Gastroesophageal sphincter (tissue), 4 donors: ENCODE results near the gene PRDM5. TPM values are rescaled to one million over a fixed set of nuclear protein-coding genes. Genes with fewer than 3 reads are reported as not detected.

ENCODE experiments used
- ATAC-seq: fragments of 150-250 bp; one replicate; pipeline ENCODE4 v1.9.1; 2016; ENCODE audit warnings: mild to moderate bottlenecking, moderate library complexity
- H3K27ac ChIP-seq, 4 donors: fragments of 200-600 bp; sonication (generic) in 3 of 4; 1 replicate in 3 of 4; 2 replicates in 1 of 4; pipeline ENCODE4 v1.5.1; 2016 to 2019
- H3K27me3 ChIP-seq: fragments of 200-600 bp; sonication (generic); one replicate; pipeline ENCODE4 v1.5.1; 2019
- H3K36me3 ChIP-seq, 2 donors: fragments of 200-600 bp; sonication (generic); one replicate each; pipeline ENCODE4 v1.5.1; 2019; ENCODE audit warnings: control low read depth in 1 of 2
- H3K4me1 ChIP-seq, 3 donors: fragments of 200-600 bp; sonication (generic); 1 replicate in 2 of 3; 2 replicates in 1 of 3; pipeline ENCODE4 v1.5.1; 2016 to 2019; ENCODE audit warnings: control low read depth in 2 of 3
- H3K4me3 ChIP-seq, 2 donors: fragments of 200-600 bp; sonication (generic); one replicate each; pipeline ENCODE4 v1.5.1; 2019; ENCODE audit warnings: mild to moderate bottlenecking in 1 of 2, moderate library complexity in 1 of 2
- H3K9me3 ChIP-seq, 3 donors: fragments of 200-600 bp; sonication (generic); one replicate each; pipeline ENCODE4 v1.5.1; 2017 to 2019; ENCODE audit warnings: control low read depth in 2 of 3
- CTCF ChIP-seq, 4 experiments: fragments of 200-600 bp in 2 of 4; fragments of 450-650 bp in 2 of 4; sonication (generic) in 1 of 4; IDR thresholded peaks; one replicate each; pipeline ENCODE4 v1.5.1; 2017 to 2019; ENCODE audit warnings: antibody characterized with exemption in 4 of 4, mild to moderate bottlenecking in 2 of 4, moderate library complexity in 2 of 4
- EP300 ChIP-seq: sonication (generic); formaldehyde crosslinking; IDR thresholded peaks from one replicate; pipeline ENCODE4 v1.6.1; 2017; ENCODE audit warnings: antibody characterized with exemption, mild to moderate bottlenecking
- POLR2A ChIP-seq, 2 donors: fragments of 450-650 bp; IDR thresholded peaks; one replicate each; pipeline ENCODE4 v1.6.1; 2017; ENCODE audit warnings: antibody characterized with exemption in 2 of 2, mild to moderate bottlenecking in 2 of 2, moderate library complexity in 1 of 2
- POLR2AphosphoS5 ChIP-seq: sonication (generic); formaldehyde crosslinking; IDR thresholded peaks from one replicate; pipeline ENCODE4 v1.6.1; 2017; ENCODE audit warnings: antibody characterized with exemption
- WGBS, 2 donors: methylation state at CpG; one replicate each; pipeline ENCODE4 v1.1.5; 2018; ENCODE audit warnings: low coverage in 1 of 2; 5-methylcytosine and 5-hydroxymethylcytosine counted together
- total RNA-seq, 4 donors: library from RNA; depleted of rRNA; stranded (reverse); fragments of >200 nt; gene quantifications; one replicate each; pipeline ENCODE4 v1.1.0, GENCODE V29; 2016

The PRDM5 gene
- total RNA-seq, 4 donors from 2014 or later, result 10.6 to 33.9 (median 18.9) TPM

GRCh38 chr4:120862432-120862831, 60.1 kb downstream of the PRDM5 start:
- ATAC-seq, result no peak
- TF ChIP-seq POLR2A (IDR thresholded peaks at IDR 0.05) (no peak), POLR2AphosphoS5 (no peak), CTCF (IDR thresholded peaks at IDR 0.05) (no peak), EP300 (no peak)
- Histone ChIP-seq H3K27me3 (no peaks in the 10 kb centered on the region), H3K9me3 (no peaks in the 10 kb centered on the region), H3K27ac (no peak overlapping the region), H3K36me3 (no peaks in the 10 kb centered on the region), H3K4me1 (no peaks in the 10 kb centered on the region), H3K4me3 (no peak overlapping the region)
- 85 to 92% methylated on average over 2 of the region's 2 CpGs for WGBS, 2 donors

GRCh38 chr4:120861852-120862251, 60.7 kb downstream of the PRDM5 start:
- no peak for ATAC-seq
- no peaks in the 10 kb centered on the region for H3K36me3 ChIP-seq
- no peaks in the 10 kb centered on the region for H3K9me3 ChIP-seq
- no peak overlapping the region for H3K4me3 ChIP-seq
- H3K4me1 ChIP-seq, result no peaks in the 10 kb centered on the region
- no peak for TF ChIP-seq EP300
- no peak for TF ChIP-seq POLR2A (IDR thresholded peaks at IDR 0.05)
- TF ChIP-seq POLR2AphosphoS5, result no peak
- TF ChIP-seq CTCF (IDR thresholded peaks at IDR 0.05), result no peak
- no peak overlapping the region for H3K27ac ChIP-seq
- H3K27me3 ChIP-seq, result no peaks in the 10 kb centered on the region

GRCh38 chr4:120858776-120859175, 63.8 kb downstream of the PRDM5 start:
- Histone ChIP-seq H3K27ac (no peak overlapping the region), H3K9me3 (no peaks in the 10 kb centered on the region), H3K4me3 (no peak overlapping the region), H3K4me1 (no peaks in the 10 kb centered on the region), H3K36me3 (no peaks in the 10 kb centered on the region), H3K27me3 (no peaks in the 10 kb centered on the region)
- WGBS, 2 donors, result 44 to 81% methylated on average over 3 of the region's 3 CpGs
- TF ChIP-seq POLR2A (IDR thresholded peaks at IDR 0.05) (no peak), CTCF (IDR thresholded peaks at IDR 0.05) (no peak), POLR2AphosphoS5 (no peak), EP300 (no peak)
- ATAC-seq, result no peak

- H3K27me3 ChIP-seq, result no peaks in the 10 kb centered on the region
- no peak for ATAC-seq
- TF ChIP-seq EP300 (no peak), CTCF (IDR thresholded peaks at IDR 0.05) (no peak), POLR2A (IDR thresholded peaks at IDR 0.05) (no peak), POLR2AphosphoS5 (no peak)
- H3K27ac ChIP-seq, result no peak overlapping the region
- H3K4me3 ChIP-seq, result no peak overlapping the region
- peaks cover 0 to 1% of the 10 kb centered on the region in 2 donors for H3K36me3 ChIP-seq
- 46 to 74% methylated on average over 3 of the region's 3 CpGs for WGBS, 2 donors
- H3K4me1 ChIP-seq, result no peaks in the 10 kb centered on the region
- no peaks in the 10 kb centered on the region for H3K9me3 ChIP-seq
Measured at GRCh38 chr4:120857312-120857711, 65.2 kb downstream of the PRDM5 start.

- H3K4me3 ChIP-seq, result no peak overlapping the region
- 43 to 73% methylated on average over 1 to 2 of the region's 2 CpGs for WGBS, 2 donors
Measured at GRCh38 chr4:120856294-120856693, 66.2 kb downstream of the PRDM5 start.

More at GRCh38 chr4:120856294-120856693, 66.2 kb downstream of the PRDM5 start:
- no peak for ATAC-seq
- Histone ChIP-seq H3K9me3 (no peaks in the 10 kb centered on the region), H3K4me1 (no peaks in the 10 kb centered on the region), H3K27me3 (no peaks in the 10 kb centered on the region), H3K27ac (no peak overlapping the region), H3K36me3 (peaks cover 0 to 4% of the 10 kb centered on the region in 2 donors)
- TF ChIP-seq POLR2AphosphoS5, result no peak
- TF ChIP-seq POLR2A (IDR thresholded peaks at IDR 0.05), result no peak
